ENCODE results near the gene CRY2. TPM values are rescaled to one million over a fixed set of nuclear protein-coding genes. Genes with fewer than 3 reads are reported as not detected.

The CRY2 gene
- total and polyA plus RNA-seq, 2 of the 13 experiments (the other 11 are each of a cell fraction or from before 2014, with no cell fraction given), result 10.1 to 12.2 TPM

GRCh38 chr11:45885274-45885920 is 38.1 kb downstream of the CRY2 start, which contains the start of gene MAPK8IP1 (continued):
- TF ChIP-seq, protein P1, sequence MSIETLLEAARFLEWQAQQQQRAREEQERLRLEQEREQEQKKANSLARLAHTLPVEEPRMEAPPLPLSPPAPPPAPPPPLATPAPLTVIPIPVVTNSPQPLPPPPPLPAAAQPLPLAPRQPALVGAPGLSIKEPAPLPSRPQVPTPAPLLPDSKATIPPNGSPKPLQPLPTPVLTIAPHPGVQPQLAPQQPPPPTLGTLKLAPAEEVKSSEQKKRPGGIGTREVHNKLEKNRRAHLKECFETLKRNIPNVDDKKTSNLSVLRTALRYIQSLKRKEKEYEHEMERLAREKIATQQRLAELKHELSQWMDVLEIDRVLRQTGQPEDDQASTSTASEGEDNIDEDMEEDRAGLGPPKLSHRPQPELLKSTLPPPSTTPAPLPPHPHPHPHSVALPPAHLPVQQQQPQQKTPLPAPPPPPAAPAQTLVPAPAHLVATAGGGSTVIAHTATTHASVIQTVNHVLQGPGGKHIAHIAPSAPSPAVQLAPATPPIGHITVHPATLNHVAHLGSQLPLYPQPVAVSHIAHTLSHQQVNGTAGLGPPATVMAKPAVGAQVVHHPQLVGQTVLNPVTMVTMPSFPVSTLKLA (IDR thresholded peaks at IDR 0.05), result no peak
- no peak for TF ChIP-seq ZNF556 (CRISPR knock-in tag; IDR thresholded peaks at IDR 0.05; ENCODE audit: borderline replicate concordance)
- TF ChIP-seq EZH2 (conservative IDR thresholded peaks at IDR 0.05; ENCODE audit: low read depth, low read length), result no peak
- no peak for TF ChIP-seq SNAPC5 (CRISPR knock-in tag; IDR thresholded peaks at IDR 0.05; ENCODE audit: borderline replicate concordance)
- TF ChIP-seq, protein P2, sequence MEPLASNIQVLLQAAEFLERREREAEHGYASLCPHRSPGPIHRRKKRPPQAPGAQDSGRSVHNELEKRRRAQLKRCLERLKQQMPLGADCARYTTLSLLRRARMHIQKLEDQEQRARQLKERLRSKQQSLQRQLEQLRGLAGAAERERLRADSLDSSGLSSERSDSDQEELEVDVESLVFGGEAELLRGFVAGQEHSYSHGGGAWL (CRISPR knock-in tag; IDR thresholded peaks at IDR 0.05), result peak; percentile 69
- no peak for TF ChIP-seq ZNF264 (CRISPR knock-in tag; IDR thresholded peaks at IDR 0.05)
- TF ChIP-seq, protein P3, sequence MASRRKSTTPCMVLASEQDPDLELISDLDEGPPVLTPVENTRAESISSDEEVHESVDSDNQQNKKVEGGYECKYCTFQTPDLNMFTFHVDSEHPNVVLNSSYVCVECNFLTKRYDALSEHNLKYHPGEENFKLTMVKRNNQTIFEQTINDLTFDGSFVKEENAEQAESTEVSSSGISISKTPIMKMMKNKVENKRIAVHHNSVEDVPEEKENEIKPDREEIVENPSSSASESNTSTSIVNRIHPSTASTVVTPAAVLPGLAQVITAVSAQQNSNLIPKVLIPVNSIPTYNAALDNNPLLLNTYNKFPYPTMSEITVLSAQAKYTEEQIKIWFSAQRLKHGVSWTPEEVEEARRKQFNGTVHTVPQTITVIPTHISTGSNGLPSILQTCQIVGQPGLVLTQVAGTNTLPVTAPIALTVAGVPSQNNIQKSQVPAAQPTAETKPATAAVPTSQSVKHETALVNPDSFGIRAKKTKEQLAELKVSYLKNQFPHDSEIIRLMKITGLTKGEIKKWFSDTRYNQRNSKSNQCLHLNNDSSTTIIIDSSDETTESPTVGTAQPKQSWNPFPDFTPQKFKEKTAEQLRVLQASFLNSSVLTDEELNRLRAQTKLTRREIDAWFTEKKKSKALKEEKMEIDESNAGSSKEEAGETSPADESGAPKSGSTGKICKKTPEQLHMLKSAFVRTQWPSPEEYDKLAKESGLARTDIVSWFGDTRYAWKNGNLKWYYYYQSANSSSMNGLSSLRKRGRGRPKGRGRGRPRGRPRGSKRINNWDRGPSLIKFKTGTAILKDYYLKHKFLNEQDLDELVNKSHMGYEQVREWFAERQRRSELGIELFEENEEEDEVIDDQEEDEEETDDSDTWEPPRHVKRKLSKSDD (CRISPR knock-in tag; IDR thresholded peaks at IDR 0.05; ENCODE audit: low read depth), result no peak
- TF ChIP-seq MEIS2 (CRISPR knock-in tag; IDR thresholded peaks at IDR 0.05), result no peak
- no peak for TF ChIP-seq EED (CRISPR knock-in tag; IDR thresholded peaks at IDR 0.05)
- peak; percentile 33; the same call in 1 of the 2 replicates for TF ChIP-seq ETV5 (CRISPR knock-in tag; IDR thresholded peaks at IDR 0.05; ENCODE audit: borderline replicate concordance)
- no peak for TF ChIP-seq TFAP4 (IDR thresholded peaks at IDR 0.05; ENCODE audit: borderline replicate concordance, low read depth)
- TF ChIP-seq SOX13 (IDR thresholded peaks at IDR 0.05), result no peak
- TF ChIP-seq SOX13 (CRISPR knock-in tag; conservative IDR thresholded peaks at IDR 0.05 in 1 of 2, IDR thresholded peaks at IDR 0.05 in 1 of 2), result peak in 1 of 2 experiments; percentile 33; a peak in 2 of 4 replicates
- no peak for TF ChIP-seq MLXIP (CRISPR knock-in tag; IDR thresholded peaks at IDR 0.05; ENCODE audit: borderline replicate concordance)
- TF ChIP-seq ATF4 (CRISPR knock-in tag; IDR thresholded peaks at IDR 0.05), result no peak
- TF ChIP-seq, protein P4, sequence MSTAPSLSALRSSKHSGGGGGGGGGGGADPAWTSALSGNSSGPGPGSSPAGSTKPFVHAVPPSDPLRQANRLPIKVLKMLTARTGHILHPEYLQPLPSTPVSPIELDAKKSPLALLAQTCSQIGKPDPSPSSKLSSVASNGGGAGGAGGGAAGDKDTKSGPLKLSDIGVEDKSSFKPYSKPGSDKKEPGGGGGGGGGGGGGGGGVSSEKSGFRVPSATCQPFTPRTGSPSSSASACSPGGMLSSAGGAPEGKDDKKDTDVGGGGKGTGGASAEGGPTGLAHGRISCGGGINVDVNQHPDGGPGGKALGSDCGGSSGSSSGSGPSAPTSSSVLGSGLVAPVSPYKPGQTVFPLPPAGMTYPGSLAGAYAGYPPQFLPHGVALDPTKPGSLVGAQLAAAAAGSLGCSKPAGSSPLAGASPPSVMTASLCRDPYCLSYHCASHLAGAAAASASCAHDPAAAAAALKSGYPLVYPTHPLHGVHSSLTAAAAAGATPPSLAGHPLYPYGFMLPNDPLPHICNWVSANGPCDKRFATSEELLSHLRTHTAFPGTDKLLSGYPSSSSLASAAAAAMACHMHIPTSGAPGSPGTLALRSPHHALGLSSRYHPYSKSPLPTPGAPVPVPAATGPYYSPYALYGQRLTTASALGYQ (CRISPR knock-in tag; IDR thresholded peaks at IDR 0.05), result no peak
- no peak for TF ChIP-seq STAT5B (CRISPR knock-in tag; IDR thresholded peaks at IDR 0.05)

Data from HepG2 (cell line).